LNCaP clone FGC (cell line): ENCODE results near the gene PIP5KL1.

ENCODE experiments used
- DNase-seq: peaks from one replicate; pipeline ENCODE4 v3.0.0-alpha.2; 2011; ENCODE audit warnings: low read depth
- H3K4me3 ChIP-seq: 2 replicates; pipeline ENCODE4 v1.5.1; 2011; ENCODE audit warnings: mild to moderate bottlenecking, low read depth, low read length, control low read depth
- CTCF ChIP-seq: IDR thresholded peaks from 2 replicates; pipeline ENCODE4 v1.5.1; 2012; ENCODE audit warnings: mild to moderate bottlenecking; ENCODE audit not compliant: control insufficient read depth, insufficient read depth; ENCODE audit errors: extremely low read depth

Gene PIP5KL1

GRCh38 chr9:127943011-127943662 lies 12.6 kb upstream of the PIP5KL1 start:
- H3K4me3 ChIP-seq, result no peak overlapping the region
- TF ChIP-seq CTCF, result no peak
- DNase-seq, result no peak

- H3K4me3 ChIP-seq, result no peak overlapping the region
- no peak for DNase-seq
- TF ChIP-seq CTCF, result peak; percentile 91
These were observed 11.8 kb upstream of the PIP5KL1 start for GRCh38 chr9:127942216-127943010.

GRCh38 chr9:127941961-127942215 lies 11.3 kb upstream of the PIP5KL1 start:
- DNase-seq, result no peak
- no peak overlapping the region for H3K4me3 ChIP-seq
- TF ChIP-seq CTCF, result no peak

GRCh38 chr9:127941062-127941960 lies 10.7 kb upstream of the PIP5KL1 start:
- no peak overlapping the region for H3K4me3 ChIP-seq
- no peak for DNase-seq
- TF ChIP-seq CTCF, result no peak

- DNase-seq, result no peak
- TF ChIP-seq CTCF, result no peak
- no peak overlapping the region for H3K4me3 ChIP-seq
These were observed 10.0 kb upstream of the PIP5KL1 start for GRCh38 chr9:127940593-127940992.

GRCh38 chr9:127938298-127938690 lies 7.7 kb upstream of the PIP5KL1 start:
- no peak overlapping the region for H3K4me3 ChIP-seq
- no peak for DNase-seq
- no peak for TF ChIP-seq CTCF
